GM18867 (cell line): ENCODE results near the gene ENDOV.
A peak's percentile ranks its signal among the peaks of the same experiment; 100 is the strongest.

Experiments
- ATAC-seq: cut with Tn5 transposase; IDR thresholded peaks from one replicate; pipeline ENCODE4 v1.9.1; 2021; ENCODE audit warnings: mild to moderate bottlenecking, moderate library complexity; ENCODE audit not compliant: unreplicated experiment

ENDOV gene

DNA sequence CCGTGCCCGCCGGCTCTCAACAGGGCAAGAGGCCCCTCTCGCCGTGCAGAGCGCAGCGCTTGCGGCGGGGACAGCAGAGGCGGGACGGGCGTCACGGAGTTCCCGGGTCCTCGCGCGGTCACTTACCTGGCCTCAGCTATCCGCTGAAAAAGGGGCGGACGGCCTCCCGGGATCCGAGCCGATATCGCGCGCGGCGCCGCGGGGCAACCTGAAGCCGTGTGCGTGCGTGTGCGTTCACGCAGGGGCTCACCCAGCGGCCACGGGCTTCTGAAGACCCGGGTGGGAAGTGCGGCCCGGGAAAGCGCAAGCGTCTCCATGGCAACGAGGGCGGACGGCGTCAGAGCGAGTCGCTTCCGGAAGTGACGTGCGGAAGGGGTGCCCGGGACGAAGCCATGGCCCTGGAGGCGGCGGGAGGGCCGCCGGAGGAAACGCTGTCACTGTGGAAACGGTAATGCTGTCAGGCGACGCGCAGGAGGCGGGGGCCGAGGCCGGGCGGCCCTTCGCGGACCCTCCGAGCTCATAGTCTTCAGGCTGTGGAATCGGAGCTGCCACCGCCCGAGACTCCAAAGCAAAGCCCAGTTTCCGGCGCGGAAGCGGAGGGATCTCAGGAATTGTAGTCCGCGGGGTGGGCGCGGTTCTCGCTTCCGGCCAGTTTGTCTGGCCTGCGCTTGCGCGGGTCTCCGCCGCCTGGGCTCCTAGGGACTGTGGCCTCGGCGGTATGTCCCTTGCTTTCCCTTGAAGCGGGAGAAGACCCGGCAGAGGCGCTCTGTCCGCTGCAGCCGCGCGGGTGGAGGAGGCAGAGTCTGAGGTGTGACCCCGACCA is at the start of gene ENDOV:
Gene ENDOV, plus strand, starts transcription at position 365 of the 823 bp plus-strand sequence. Its CDS starts 28 bp downstream, at position 393.
- peak; percentile 96 for ATAC-seq

GRCh38 chr17:80365983-80366382 is 49.0 kb upstream of the ENDOV start:
- ATAC-seq, result no peak

DNA sequence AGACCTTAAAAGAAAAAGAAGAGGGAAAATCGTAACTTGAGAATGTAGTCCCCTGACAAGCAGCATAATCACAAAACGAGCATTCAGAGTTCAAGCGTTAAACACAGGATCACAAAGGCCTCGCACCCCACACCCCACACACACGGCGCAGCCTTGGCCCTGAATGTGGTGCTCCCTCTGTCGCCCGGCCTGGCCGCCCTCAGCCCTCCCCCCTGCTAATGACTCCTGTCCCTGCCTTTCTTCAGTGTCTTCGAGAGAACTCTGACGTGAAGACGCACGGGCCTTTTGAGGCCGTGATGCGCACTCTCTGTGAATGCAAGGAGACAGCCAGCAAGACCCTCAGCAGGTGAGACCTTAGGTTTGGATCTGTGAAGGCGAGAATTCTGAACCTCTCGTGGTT is 47.5 kb upstream of the ENDOV start:
- ATAC-seq, result no peak

- no peak for ATAC-seq
Measured at GRCh38 chr17:80371196-80371595, 43.8 kb upstream of the ENDOV start.

DNA sequence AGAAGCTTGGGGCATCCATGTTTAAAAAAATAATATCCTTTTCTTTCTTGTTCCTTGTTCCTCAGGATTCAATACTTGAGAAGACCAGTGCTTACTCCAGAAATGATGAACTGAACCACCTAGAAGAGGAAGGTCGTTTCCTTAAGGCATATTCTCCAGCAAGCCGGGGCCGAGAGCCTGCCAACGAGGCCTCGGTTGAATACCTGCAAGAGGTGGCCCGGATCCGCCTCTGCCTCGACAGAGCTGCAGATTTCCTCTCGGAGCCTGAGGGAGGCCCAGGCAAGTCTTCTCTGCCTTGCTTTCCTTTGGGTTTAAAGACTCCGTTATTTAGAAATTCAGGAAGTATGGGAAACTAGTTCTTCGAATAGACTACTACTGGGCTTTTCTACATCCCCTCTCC is 42.5 kb upstream of the ENDOV start:
- no peak for ATAC-seq

- no peak for ATAC-seq
Measured at GRCh38 chr17:80372922-80373570, 41.9 kb upstream of the ENDOV start.

DNA sequence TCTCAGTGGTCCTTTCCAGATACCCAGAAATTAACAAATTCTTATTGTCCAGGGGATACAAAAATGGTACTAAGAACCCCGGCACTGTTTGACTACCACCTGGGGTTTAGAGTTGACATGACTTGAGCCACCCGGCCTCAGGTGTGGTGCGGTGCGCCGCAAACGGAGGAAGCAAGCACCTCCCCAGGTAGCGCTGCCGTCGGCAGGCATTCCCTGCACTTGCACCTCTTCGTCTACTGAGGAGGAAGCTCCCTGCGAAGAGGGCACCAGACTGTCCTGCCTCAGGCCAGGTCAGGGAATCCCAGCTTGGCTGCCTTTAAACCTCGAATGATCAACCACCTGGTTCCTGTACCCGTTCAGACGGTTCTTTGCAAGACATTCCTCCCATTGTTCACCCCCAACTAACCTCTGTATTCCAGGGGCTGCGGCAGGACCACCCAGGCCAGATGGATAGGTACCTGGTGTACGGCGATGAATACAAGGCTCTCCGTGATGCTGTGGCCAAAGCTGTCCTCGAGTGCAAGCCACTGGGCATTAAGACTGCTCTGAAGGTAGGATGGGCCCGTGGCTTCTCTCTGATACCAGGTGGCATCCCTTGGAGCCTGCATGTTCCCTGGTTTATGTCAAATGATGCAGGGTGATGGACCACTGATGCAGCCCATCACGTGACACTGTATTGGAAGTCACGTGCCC is 40.8 kb upstream of the ENDOV start:
- no peak for ATAC-seq

DNA sequence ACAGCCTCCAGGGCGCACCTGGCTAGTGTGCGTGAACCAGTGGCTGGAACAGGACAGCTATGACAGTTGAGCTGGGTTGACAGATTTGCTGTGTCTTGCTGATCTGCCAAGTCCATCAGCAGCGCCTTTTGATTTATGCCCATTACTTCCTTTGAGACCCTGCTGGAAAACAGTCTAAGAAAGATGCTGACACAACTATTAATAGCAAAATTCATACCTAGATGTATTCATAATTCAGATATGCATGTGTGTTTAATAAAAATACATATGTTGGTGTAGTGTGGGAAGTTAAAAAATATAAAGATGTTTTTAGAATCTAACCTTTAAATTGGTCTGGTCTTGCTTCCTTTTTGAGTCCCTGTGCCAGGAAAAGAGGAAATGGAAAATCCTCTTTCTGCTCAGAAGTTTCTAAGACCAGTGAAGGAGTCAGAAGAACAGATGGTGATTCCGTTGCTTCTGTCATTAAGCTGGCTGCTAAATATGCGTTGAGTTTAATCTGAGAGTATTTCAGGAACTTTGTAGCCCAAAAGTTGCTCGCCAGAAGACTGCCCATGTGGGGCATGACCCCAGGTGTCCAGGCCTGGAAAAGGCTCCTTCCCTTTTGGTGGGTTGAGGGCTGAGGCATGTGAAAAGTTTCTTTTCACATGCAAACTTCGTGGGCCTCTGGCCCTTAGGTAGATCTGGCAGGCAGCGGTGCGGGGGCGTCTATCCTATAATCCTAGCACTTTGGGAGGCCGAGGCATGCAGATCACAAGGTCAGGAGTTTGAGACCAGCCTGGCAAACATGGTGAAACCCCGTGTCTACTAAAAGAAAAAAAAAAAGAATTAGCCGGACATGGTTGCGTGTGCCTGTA is 40.0 kb upstream of the ENDOV start:
- no peak for ATAC-seq

DNA sequence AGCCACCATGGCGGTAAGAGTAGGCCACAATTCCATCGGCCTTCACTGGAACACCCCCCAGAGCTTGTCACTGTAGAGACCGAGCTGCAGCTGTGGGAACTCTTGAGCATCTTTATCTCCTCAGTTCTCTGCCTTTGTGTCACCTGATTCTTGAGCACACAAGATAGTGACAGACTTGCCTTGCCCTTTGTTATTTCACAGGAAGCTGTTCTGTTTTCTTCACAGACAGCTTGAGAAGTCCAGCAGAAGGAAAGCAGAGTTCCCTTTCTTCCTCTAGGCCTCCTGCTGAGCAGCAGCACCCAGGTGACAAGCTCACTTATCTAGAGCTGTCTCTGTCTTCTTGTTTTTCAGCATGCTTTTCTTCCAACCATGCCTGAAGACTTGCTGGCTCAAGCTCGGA is 38.4 kb upstream of the ENDOV start:
- ATAC-seq, result no peak

- ATAC-seq, result no peak
Measured at GRCh38 chr17:80377798-80378197, 37.2 kb upstream of the ENDOV start.

DNA sequence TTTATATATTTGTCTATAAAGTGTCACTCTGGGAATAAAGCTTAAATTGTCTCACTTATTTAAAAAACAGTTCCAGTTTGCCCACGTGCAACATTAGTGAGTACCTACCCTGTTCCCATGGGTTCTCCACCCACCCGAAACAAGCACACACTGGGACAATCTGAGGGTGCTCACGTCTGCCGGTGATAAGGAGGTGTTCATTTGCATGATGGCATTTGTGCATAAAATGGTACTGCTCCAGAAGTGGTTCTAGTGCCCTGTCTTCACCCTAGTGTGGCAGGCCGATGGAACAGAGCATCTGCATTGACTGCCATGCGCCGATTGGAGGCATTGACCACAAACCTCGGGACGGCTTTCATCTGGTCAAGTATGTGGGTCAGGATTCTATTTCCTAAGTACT is 35.6 kb upstream of the ENDOV start:
- ATAC-seq, result no peak

- no peak for ATAC-seq
Measured at GRCh38 chr17:80380068-80380467, 34.9 kb upstream of the ENDOV start.

DNA sequence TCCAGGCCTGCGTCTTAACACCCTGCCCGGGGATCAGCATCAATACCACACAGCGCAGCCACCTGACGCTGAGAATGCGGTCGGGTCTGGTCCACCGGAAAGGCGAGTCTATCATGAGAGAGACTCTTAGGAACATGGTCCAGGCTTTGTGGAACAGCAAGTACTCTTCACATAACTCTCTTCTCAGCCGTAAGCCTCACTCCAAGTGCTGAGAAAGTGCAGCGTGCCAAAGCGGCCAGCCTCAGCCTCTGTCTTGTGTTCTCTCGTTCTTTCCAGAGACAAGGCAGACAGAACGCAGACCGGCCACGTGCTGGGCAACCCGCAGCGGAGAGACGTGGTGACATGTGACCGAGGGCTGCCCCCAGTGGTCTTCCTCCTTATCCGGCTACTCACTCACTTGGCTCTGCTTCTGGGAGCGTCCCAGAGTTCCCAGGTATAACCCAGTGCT is 34.4 kb upstream of the ENDOV start:
- no peak for ATAC-seq

DNA sequence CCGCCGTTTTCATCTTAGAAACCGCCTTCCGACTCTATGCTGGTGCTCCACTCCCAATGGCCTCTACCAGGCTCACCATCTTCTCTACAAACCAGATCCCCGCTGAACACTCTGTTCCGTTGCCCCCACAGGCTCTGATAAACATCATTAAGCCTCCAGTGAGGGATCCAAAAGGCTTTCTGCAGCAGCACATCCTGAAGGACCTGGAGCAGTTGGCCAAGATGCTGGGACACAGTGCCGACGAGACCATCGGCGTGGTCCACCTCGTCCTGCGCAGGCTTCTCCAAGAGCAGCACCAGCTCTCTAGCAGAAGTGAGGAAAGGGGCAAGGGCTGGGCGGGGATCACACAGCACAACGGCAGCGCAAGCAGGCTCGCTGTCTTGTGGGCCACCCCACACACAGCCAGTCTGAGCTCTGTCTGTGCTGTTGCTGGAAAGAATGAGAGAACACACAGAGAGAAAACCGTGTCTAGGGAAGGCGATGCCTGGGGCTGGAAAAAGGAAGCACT is 33.5 kb upstream of the ENDOV start:
- no peak for ATAC-seq

DNA sequence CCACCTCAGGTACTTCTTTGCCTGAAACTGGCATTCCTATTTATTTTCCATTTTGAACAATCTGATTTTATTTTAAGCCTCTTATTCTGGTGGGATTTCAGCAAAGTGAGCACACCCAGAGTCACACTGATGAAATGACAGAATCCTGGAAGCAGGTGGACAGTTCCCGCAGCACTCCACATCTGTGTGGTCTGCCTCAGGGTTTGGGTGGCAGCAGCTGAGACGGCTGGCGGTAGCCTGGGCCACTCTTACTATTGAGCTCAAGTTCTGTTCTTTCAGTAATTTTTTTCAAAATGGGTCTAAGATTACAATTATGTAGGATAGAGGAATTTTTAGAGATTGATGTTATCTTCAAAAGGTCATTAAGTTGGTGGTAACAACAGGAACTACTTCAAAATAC is 32.5 kb upstream of the ENDOV start:
- no peak for ATAC-seq

DNA sequence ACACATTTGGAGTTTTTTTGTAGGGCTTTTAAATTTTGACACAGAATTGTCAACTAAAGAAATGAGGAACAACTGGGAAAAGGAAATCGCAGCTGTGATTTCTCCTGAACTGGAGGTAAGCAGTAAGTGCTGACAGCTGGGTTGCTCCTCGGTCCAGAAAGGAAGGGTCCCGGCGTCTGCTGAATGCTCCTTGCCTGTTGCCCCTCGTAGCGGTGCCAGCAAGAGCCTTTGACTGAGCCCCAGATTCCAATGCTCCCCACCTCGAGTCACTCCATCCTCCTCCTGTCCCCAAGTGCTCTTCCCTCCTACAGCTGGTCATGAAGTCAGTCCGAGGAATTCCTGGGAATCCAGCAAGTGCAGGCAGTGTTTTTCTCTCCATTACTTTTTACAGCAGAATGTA is 32.0 kb upstream of the ENDOV start:
- no peak for ATAC-seq

DNA sequence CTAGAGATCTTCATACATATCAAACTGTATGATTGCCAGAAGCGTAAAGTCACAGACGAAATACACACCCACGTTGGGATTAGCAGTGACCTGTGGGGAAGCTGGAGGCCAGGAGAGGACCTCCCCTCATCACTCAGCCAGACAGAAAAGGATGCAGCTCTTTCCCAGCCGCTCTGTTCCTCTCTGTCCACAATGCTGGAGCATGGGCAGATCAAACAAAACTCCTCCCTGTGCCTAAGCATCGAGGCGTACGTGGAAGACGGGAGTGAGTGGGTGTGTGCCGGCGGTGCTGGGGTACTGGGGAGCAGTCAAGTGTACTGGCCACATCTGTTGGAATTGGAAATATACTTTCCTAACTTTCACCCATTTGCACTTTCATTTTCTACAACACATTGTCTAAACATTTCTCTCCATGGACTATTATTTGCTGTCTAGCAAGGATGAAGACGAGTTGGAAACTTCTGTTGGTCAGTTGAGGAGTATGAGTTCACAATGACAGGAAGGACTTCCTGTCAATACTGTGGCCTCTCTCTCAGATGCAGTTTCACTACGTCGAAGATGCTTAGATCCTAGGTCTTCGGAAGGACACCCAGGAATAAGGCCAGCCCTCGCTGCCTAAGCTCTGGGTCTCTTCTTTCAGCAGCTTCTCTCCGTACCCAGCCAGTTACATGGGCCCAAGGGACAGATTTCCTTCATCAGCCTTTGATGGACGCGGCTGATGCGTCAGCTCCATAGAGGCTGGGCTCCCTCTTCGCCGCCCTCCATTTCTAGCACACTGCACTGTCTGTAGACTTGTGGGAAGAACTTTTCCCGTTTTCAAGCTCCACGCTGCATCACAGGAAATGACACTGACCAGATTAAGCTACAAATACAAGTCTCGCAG is 30.6 kb upstream of the ENDOV start:
- no peak for ATAC-seq

DNA sequence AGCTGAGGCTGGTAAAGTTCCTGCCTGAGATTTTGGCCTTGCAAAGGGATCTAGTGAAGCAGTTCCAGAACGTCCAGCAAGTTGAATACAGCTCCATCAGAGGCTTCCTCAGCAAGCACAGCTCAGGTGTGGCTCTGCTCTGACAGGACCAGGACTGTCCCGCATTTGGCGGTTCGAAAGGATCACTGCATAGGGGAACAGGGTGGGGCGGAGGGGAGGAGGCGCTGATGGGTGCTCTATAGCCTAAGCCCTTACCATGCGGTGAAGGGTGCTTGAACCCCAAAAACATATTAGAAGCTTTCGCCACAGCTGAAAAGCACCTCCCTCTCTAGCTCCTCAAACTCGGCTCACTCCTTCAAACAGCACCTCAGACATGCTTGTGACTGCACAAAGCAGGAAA is 29.9 kb upstream of the ENDOV start:
- no peak for ATAC-seq

GRCh38 chr17:80386341-80386740 is 28.6 kb upstream of the ENDOV start:
- ATAC-seq, result no peak

GRCh38 chr17:80387071-80387470 is 27.9 kb upstream of the ENDOV start:
- ATAC-seq, result no peak
